Hindlimb muscle (tissue), 1 donor: ENCODE results near the gene RAD51B. TPM values are rescaled to one million over a fixed set of nuclear protein-coding genes. Genes with fewer than 3 reads are reported as not detected.

Experiments
- DNase-seq: peaks from one replicate; pipeline ENCODE4 v3.0.0-alpha.2; 2013
- polyA plus RNA-seq: library from polyadenylated mRNA; unstranded; fragments of 120-200 nt; gene quantifications from one replicate; pipeline ENCODE4 v1.2.1, GENCODE V29; 2013; ENCODE audit not compliant: insufficient read length

The RAD51B gene
- polyA plus RNA-seq, 1 donor: 10.2 TPM

DNA sequence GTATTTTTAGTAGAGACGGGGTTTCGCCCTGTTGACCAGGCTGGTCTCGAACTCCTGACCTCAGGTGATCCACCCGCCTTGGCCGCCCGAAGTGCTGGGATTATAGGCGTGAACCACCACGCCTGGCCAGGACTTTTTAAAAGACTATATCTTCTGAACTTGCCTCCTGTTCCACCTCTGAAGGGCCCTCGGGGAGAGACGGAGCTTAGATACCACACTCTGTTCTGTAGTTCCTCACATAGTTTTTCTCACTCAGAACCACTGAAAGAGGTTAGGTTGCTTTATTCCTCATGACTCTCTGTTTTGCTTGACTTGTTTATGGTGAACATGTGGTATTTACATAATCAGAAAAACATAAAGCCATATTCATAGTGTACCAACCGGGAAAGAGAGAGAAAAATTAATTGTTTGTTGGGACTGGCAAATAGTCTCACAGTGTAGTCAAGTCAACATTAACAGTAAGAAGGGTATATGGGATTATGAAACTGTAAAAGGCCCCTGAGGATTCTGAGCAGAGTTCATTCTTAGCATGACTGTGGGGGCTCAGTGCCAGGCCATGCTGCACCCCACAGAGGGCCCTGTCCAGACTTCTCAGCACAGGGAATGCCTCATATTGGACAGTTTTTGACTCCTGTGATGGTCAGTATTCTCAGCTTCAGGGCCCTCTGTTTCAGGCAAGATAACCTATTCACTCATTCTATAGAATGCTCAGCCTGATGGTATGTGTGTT lies 631.0 kb downstream of the RAD51B start:
- no peak for DNase-seq

DNA sequence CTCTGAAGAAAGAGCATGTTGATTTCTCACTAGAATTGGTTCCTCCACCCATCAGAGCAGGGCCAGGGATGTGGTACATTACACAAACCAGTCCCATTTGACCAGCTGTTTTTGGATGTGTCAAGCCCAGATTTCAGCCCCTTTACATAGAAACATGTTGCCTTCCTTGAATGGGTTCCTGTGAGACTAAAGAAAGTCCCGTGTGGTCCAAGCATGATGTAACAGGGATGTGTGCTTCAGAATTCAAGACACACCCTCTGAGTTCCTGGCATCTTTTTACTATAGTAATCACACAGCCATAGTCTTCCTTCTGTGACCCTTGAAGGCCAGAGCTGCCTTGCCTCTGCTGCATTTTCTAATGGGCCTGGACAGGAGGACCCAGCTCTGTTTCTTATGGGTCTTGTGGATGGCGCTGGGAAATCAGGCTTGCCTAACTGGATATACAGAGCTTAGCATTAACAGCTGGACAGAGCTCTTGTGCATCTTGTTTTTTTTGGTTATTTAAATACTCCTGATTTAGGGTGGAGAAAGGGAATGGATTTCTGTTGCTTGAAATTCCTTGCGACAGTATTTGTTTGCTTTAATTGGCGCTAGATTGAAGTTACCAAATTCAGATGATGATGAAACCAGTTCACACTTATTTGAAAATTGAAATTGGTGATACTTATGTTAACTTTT lies 632.3 kb downstream of the RAD51B start:
- DNase-seq: peak; percentile 66

DNA sequence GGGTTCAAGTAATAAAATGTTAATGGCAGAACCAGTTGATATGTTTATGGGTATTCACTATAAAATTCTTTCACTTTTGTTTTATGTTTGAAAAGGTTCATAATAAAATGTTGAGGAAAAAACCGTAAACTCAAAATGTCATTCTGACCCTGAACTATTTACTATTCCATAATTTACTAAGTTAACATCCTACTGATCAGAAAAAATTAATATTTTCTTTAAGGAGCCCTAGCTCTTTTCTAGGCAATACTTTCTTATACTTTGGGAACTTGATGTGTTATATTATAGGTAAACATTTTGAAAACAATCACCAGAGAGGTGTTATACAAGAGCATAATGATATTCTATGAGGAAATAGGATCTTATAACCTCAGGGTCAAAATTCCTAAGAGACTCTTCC lies 638.7 kb downstream of the RAD51B start:
- no peak for DNase-seq

DNA sequence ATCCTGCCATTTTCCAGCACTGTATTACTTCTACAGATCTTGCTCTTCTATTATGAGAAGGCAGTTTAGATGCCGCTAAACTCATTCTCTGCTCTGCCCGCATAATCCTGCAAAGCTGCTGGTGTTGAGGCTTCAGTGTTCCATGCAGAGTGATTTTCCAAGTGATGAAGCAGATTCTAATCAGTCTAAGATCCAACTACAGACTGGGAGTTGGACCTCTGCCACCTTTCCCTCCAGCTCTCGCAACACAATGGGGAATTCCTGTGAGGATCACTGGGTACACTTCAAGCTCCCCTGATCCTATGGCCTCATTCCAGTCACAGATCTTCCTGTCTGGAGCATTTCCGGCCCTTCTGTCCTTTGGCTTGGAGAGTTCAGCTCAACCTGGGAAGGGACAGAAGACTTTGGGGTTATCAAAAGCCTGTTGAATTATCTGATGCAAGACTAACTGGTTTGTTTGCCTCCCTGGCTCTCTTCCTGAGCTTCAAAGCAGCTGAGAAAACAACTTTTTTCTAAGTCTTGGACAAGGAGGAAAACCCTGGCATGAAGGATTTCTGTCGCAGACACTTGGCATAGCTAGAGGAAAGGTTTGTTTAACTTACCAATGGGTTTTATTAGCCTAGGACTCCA lies 639.4 kb downstream of the RAD51B start:
- DNase-seq: peak; percentile 66

DNA sequence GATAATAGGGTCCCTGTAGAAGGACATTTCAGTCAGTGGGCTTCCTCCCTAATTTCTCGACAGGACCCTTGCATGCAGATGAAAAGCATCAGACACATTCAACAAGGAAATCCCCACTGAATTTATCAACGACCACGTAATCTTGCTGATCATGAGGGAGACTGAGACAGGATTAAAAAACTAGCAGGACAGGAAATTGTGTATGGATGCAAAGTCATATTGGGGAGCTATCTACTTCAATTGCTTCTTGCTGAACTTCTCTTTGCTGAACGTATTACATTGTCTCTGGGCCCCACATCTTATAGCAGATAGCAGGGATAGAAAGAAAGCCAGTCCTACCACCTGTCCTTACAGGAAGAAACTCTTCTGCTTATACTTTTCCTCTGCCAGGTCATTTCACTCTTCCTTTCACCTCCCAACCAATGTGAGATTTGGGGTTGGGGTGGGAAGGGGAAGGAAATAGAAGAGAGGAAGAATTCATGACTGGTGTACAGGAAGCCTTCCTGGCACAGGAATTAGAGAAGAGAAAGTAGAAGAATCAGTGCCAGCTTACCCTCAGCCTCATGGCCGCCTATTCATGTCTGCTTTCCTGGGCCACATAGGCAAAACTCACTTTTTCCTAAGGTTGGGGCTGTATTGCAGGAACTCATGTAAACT lies 640.0 kb downstream of the RAD51B start:
- no peak for DNase-seq

DNA sequence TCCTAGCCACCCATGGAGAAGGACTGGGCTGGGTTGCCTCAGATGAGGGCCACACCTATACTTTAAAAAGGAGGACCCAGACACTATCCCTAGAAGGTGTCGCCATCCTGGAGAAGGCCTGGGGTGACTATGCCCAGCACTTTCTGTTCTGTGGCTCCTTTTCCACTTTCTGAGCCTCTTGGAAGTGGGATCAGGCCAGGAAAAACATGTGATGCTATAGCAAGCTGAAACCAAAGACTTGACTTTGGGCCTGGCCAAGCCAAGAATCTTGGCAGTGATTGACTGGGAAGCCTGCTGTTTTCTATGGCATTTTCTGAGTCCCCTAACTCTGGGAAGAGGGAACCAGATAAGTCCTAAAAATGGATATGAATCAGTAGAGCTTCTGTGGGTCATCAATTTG lies 641.0 kb downstream of the RAD51B start:
- DNase-seq: peak; percentile 77

DNA sequence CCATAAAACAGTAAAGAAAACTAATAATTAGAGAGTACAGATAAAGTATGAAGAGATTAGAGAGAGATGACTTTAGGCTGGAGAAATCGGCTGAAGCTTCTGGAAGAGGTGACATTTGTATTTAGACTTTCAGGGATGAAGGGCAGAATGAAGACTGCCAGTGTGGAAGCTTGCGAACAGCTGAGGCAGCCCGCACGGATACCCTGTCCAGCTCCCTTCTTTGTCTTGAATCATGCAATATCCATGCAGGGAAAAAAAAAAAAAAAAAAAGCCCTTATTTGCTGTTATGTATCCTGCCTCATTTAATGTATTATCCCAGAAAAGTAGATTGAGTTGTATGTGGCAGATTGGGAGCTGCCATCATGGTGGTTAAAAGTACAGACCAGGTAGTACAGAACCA lies 641.5 kb downstream of the RAD51B start:
- DNase-seq: no peak

DNA sequence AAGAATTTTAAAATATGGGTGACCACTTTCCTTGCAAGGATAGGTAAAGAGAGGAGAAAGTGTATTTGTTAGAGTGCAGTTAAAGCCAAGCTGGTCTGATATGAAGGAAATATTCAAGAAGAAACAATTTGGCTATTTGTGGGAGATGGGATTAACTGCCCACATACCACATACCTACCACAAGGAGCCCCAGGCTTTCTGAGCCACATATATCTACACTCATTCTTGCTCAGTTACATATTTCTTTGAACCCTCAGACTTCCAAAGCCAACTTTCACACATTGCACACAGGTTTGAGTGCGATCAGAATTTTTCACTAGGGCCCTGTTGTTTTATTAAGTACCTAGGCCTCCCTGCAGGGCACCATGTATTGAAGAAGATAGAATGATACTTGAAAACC lies 643.1 kb downstream of the RAD51B start:
- no peak for DNase-seq

DNA sequence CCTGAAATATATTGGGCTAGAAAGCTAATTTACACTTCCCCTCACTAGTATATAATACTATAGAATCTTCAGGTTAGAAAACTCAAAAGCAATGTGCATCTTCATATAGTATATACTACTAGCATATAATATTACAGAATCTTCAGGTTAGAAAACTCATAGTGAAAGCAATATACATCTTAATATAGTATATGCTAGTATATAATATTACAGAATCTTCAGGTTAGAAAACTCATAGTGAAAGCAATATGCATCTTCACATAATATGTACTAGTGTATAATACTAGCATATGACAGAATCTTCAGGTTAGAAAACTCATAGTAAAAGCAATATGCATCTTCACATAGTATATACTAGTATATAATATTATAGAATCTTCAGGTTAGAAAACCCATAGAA lies 643.7 kb downstream of the RAD51B start:
- no peak for DNase-seq

DNA sequence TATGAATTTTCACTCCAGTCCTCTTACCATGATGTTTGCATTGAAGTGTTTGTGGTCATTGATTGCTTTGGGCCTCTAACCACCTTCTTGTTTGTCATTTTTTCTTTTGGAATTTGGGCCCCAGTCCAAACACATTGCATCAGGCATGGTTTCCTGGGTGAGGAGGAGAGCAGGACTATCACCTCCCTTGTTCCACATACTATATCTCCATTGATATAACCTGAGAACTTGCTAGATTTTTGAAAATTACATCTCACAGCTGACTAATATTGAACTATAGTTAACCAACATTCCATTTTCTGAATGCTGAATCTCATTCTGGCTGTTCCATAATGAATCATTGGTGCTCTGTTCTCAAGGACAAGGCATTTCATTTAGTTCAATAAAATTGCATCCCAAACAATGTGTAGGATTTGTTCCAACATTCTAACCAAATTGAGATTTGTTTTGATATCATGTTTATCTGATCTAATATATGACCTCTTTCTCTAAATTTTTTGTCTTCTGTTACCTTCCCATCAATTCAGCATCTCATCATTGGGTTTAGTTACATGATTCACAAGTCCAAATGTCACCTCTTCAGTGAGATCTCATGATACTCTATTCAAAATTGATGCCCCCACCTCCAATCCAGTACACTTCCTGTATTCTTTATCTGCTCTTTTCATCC lies 644.3 kb downstream of the RAD51B start:
- no peak for DNase-seq

DNA sequence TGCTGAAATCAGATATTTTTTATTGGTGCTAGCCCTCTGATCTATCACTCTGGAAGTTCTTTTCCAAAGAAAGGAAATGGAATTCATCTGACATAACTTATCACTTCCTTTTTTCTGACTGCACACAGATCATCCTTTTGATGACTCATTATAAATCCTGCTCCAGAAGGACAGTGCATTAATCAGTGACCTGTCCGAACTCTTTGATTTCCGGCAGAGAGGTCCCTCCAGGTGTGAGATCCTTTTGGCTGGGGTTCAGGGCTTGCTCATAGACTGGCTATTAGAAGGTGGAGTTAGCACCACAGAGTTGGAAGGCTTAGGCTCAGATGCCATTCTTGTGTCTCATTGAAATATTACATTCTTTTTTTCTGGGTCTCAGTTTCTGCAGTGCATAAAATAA lies 645.1 kb downstream of the RAD51B start:
- DNase-seq: no peak

DNA sequence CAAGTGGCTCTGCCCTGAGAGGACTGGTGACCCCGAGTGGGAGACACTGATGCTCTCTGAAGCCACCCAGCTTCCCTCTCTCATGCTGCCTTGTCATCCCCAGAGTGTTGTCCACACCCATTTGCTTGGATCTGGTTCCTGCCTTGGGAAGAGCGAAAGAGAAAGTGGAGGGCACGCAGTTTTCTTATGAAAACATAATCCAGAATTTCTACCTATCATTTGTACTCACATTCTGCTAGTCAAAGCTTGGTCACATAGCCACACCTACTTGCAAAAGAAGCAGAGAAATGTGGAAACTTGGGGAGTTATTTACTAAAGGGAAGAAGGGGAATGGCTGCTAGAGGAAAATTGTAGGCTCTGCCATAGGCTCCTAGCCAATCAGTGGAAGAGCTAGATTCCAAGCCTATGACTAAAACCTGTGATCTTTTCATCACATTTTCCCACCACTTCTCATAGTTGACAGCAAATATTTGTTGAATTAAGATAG lies 647.0 kb downstream of the RAD51B start:
- peak; percentile 59 for DNase-seq

DNA sequence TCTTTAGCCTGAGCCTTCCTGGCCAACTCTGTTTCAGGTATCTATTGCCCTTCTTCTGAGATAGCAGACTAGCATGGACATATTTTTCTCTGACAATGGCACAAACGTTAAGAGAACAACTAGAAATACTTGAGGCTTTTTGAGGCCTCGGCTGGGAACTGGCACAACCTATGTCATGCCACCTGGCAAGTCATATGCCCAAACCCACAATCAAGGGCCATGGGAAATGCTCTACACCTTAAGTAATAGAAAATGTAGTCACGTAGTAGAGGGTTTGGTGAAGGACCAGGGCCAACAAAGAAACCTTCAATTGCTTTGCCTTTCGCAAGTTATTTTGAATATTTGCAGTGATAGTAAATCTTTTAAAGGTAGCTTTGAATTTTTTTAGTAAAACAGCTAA lies 647.8 kb downstream of the RAD51B start:
- DNase-seq: no peak

DNA sequence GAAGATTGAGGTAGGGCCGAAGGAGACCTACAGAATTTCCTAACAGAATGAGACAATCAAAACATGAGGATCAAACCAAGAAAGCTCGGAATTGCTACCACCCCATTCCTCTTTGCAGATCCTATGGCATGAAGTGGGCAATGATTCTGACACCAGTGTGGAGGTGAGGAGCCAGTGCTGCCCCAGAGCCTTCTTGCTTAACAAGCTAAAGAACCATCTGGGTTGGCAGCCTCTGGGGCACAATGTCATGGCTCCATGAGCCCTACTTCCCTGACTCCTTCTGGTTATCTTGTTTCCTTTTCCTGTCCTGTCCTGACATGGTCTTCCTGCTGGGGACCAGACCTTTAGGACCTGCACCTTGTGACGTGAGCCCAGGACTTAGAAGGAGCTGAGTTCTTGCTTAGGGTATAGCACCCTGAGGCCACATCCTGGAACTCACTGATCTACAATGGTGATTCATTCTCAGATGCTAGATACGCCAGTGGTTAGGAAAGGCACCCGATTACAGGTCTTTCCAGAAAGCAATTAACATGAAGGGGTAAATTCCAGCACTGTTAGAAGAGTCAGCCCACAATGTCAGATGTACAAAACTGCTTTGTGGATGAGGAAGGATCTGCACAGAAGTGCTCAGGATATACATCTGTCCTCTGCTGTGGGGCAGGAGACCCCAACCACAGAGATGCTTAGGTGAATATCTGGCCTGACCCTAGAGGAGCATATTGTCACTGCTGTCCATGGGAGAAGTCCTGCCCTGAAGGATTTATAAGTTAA lies 649.0 kb downstream of the RAD51B start:
- no peak for DNase-seq

DNA sequence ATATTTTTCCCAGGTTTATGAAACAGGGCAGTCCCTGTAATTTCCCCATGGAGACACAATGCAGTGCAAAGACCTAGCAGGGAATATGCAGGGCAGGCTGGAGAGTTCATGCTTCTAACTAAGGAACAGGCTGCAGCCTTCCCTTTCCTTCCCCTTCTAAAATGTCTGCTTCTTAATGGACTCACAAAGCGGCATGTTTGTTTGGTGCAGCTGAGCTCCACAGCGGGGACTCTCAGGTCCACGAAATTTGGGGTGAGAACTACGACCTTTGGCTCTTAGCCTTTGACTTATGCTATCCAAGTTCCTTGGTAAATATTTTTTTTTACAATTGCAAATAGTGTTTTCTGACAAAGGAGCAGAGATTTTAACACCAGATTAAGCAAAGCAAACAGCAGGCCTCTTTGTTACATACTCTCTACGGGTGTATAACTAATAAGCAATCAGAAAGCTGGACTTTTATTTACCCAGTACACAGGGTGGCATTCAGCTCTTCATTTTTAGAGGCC lies 649.7 kb downstream of the RAD51B start:
- DNase-seq: no peak

DNA sequence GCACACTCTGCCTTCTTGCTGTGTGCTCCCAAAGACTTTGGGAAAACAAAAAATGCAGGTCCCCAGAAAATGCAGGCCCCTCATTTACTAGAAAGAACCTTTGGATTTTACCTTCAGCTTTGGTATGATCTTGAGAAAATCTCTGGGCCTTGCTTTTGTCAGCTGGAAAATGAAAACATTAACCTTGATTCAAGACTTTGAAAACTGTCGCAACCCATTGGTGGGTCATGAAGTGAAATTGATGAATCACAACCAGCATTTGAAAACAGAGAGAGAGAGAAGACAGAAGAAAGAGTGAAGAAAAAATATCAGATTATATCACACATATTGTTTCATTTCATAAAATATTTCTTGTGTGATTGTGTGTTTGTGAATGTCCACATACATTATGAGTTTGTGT lies 650.8 kb downstream of the RAD51B start:
- no peak for DNase-seq

DNA sequence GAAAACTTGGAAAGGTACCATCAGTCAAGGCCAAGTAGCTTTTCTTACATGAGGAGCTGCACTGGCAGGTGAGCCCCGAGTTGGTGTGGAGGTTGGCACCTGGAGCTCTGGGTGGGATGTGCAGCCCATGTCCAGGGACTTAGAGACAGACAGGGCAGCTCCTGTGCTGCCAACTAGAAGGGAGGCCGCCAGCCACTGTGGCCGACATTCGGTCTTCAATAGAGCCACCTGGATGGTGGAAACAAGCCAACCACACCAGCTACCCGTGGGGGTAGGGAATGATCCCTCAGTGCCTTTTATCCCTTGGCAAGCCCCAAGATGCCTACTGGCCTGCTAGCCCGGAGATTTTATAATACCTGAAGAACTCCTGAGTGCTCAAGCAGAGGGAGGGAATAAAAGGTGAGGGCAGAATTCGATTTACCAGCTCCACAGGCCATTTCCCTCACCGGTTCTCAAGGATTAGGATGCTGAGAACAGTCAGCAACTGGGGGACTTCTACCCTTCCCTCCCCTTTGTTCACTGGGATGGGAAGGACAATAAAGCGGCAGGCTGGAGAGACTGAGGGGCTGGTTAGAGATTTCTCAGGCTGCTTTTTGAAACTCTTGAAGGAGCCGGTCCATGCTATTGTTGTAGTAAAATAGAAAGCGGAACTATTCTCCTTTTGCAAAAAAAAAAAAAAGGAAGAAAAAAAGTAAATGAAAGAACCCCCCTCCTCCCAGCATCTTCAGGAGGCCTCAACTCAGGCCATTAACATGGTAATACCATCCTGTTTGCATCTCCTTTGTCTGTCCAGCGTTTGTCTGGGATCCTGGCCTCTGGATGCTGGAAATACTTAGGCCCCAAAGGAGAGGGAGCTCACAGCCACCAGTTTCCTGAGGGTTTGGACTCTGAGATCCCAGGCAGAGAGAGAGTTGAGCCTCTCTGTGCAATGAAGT lies 651.7 kb downstream of the RAD51B start:
- DNase-seq: no peak

DNA sequence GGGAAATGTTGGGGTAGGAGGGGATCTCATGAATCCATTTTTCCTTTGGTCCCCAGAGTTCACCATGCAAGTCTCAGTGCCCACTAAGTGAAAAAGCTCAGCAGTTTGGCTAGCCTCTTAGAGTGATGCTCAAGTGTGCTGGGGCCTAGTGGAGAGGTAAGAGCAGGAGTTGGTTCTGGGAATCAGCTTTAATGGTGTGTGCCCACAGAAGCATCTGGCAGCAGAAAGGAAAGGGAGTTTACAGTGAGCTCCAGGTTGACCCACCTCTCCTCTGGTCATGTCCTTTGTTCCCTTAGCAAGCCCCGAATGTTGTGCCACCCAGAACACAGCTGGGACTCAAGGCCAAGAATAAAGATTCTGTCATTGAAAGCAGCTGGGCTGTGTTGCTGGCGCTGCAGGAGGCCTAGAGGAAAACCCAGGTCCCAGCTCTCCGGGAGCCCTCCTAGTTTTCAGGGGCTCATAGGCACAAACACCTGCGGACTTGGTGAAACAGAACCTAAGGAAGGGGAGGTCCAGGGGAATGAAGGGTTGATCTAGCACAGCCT lies 652.5 kb downstream of the RAD51B start:
- no peak for DNase-seq

DNA sequence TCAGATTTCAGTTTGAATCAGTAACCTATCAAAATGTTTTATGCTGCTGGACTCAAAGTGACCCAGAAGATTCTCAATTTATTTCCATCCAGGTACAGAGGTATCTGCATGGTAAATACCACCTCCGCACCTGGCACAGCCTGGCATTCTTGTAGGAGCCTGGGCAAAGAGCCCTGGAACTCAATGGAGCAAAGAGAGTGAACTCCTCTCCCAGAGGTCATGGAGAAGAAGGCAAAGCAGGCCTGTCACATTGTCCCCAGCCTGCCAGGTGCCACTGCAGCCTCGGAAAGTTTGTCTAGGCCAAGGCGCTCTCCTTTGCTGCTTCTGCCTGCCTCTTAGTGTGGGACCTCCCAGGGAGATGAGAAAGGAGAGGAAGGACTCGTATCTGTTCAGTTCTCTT lies 653.5 kb downstream of the RAD51B start:
- no peak for DNase-seq

DNA sequence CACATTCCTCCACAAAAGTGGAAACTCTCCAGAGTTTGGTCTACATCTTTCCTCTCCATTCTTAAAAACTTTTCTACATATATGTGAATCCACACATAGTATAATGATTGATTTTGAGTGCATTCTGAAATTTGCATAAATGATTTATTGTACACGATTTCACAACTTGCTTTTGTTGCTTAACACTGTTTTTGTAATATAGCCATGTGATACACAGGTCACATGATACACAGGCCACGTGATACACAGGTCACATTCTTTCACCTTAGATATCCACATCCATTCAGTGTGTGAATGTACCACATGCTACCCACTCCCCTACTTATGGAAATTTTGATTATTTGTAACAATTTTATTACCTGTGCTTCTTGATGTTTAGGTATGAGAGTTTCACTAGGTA lies 654.2 kb downstream of the RAD51B start:
- no peak for DNase-seq
